GM12864 (cell line): ENCODE measurements around the gene RBBP9.
"Not testable (repeated sequence)": the region's sequence is repeated elsewhere in the genome, so short reads cannot be mapped to it uniquely, and the experiment has no call there.

Experiments used
- DNase-seq: peaks from one replicate; pipeline ENCODE4 v3.0.0-alpha.2; 2011; ENCODE audit warnings: low read depth
- H3K4me3 ChIP-seq: 2 replicates; pipeline ENCODE4 v1.5.1; 2011; ENCODE audit warnings: mild to moderate bottlenecking, low read depth, low read length, control low read depth
- TF ChIP-seq, protein P1 (sequence below): IDR thresholded peaks from 2 replicates; pipeline ENCODE4 v1.5.1; 2011; ENCODE audit warnings: low read depth, mild to moderate bottlenecking, moderate library complexity, low read length, control low read depth, inconsistent platforms; ENCODE audit errors: missing control alignments

RBBP9 gene

DNA sequence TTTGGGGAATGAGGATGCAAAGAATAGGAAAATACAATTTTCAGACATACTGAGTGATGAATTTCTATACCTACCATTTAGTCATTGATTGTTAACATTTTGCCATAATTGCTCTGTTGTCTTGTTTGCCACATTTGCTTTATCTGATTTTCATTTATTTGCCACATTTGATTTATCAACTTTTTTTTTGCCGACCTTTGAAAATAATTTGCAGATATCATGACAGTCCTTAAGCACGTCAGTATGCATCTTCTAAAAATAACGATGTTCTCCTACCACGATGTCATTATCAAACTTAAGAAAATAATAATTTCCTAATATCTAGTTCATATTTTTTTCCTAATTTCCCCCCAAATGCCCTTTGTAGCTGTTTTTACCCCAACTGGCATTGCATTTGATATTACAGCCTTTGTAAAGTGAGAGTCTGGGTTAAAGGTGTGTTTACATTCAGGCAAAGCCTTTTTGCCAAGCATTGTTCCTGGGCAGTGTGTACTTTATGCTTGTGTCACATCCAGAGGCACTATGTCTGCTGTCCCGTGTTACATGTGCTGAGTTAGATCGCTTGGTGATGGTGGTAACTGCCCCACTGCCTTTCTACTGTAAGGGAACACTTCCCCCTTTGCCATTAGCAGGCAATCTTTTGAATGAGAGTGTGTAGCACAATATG is 37.1 kb upstream of the RBBP9 start:
- no peak for DNase-seq
- H3K4me3 ChIP-seq = no peak overlapping the region
- TF ChIP-seq, protein P1, sequence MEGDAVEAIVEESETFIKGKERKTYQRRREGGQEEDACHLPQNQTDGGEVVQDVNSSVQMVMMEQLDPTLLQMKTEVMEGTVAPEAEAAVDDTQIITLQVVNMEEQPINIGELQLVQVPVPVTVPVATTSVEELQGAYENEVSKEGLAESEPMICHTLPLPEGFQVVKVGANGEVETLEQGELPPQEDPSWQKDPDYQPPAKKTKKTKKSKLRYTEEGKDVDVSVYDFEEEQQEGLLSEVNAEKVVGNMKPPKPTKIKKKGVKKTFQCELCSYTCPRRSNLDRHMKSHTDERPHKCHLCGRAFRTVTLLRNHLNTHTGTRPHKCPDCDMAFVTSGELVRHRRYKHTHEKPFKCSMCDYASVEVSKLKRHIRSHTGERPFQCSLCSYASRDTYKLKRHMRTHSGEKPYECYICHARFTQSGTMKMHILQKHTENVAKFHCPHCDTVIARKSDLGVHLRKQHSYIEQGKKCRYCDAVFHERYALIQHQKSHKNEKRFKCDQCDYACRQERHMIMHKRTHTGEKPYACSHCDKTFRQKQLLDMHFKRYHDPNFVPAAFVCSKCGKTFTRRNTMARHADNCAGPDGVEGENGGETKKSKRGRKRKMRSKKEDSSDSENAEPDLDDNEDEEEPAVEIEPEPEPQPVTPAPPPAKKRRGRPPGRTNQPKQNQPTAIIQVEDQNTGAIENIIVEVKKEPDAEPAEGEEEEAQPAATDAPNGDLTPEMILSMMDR = no peak

DNA sequence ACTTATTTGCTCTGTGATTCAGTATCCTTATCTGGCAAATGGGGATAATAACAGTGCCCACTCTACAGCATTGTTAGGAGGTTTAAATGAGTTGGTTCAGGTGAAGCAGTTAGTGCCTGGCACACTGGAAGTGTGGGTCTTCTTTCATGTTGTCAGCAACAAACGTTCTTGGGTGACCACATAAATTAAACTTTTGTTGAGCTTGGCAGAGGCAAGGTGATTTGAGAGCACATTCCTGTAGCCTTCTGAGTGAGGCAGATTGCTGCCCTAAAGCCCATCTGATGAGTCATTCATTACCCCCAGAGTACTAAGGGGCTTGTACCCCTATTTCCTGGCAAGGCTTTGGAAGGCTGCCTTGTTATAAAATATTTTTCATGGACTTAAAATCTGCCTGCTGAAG is 36.5 kb upstream of the RBBP9 start:
- TF ChIP-seq, protein P1 = no peak
- DNase-seq = no peak
- no peak overlapping the region for H3K4me3 ChIP-seq

DNA sequence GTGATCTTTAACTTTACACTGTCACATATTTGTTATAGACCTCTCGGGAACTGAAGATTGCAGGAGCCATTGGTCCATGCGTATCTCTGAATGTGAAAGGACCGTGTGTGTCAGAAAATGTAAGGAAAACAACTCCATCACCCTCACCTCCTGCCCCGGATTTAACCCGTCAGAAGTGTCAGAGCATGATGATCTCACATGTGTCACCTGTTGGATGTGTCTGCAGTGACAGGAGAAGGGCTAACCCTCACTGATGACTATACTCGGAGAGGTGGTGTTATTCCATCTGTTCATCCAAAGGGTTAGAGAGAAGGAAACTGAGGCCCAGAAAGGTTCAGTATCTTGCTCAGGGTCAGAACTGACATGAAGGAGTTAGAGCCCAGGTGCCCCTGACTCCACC is 35.6 kb upstream of the RBBP9 start:
- TF ChIP-seq, protein P1 = no peak
- no peak for DNase-seq
- no peak overlapping the region for H3K4me3 ChIP-seq

DNA sequence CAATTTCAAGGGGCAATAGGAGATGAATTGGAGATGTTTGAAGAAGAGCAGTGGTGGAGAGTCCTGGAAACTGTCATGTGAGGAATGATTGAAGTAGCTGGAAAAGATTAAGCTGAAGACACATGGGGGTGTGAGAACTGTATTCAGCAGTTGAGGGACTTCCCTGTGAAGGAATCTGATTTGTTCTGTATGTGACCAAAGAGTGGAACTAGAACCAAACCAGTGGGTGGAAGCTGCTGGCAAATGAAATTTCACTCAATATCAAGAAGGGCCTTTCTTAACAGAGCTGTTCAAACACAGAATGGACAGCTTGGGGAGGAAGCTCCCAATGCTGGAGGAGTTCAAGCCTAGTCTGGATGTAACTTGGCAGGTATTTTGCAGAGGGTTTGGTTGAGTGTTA is 32.0 kb upstream of the RBBP9 start:
- DNase-seq = no peak
- TF ChIP-seq, protein P1 = no peak
- H3K4me3 ChIP-seq = no peak overlapping the region

DNA sequence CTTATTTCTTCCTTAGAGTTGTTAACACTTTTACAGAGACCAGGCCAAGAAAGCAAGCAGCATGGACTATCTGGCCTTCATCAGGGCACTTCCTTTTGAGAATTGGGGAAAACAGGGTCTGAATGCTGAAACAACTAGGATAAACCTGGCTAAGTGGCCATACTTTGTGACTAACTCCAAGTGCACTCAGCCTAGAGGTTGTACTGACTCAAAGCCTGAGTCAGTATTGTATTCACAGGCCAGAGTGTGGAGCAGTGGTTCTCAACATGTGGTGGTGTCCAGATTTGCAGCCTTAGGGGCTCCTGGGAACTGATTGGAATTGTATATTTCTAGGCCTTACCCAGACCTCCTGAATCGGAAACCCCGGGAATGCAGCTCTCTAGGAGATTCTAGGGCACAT is 30.8 kb upstream of the RBBP9 start:
- no peak overlapping the region for H3K4me3 ChIP-seq
- TF ChIP-seq, protein P1 = no peak
- no peak for DNase-seq

DNA sequence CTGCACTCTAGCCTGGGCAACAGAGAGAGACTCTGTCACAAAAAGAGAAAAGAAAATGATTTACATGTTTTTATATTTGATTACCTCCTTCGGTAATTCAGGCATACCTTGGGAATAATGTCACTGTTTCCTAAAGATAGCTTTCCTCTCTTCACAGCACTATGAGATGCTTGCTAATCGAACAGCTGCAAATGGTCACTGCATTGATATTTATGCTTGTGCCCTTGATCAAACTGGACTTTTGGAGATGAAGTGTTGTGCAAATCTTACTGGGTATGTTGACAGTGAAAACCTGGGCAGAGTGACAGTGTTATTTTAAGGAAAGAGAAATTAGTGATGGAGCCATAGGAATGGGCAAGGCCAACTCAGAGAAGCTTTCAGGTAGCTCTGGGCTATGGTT is 30.3 kb upstream of the RBBP9 start:
- no peak for DNase-seq
- H3K4me3 ChIP-seq = no peak overlapping the region
- TF ChIP-seq, protein P1 = no peak

DNA sequence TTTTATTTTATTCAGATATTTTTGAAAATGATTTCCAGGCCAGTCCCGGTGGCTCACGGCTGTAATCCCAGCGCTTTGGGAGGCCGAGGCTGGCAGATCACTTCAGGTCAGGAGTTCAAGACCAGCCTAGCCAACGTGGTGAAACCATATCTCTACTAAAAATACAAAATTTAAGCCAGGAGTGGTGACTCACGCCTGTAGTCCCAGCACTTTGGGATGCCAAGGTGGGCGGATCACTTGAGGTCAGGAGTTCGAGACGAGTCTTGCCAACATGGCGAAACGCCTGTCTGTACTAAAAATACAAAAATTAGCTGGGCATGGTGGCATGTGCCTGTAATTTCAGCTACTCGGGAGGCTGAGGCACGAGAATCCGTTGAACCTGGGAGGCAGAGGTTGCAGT is 29.7 kb upstream of the RBBP9 start:
- not testable (repeated sequence) for DNase-seq

DNA sequence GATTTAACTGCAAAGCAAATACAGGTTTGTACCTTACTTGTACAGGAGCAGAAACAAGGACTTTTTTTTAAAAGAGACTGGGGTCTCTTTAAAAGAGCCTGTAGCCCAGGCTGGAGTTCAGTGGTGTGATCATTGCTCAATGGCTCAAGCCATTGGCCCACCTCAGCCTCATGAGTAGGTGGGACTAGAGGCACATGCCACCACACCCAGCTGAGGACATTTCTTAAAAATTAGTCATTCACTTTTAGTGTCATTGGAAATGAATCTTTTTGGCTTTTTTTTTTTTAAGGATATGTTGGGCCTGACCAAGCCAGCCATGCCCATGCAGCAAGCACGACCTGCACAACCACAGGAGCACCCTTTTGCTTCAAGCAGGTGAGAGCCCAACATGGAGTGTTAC is 27.6 kb upstream of the RBBP9 start:
- no peak for DNase-seq
- no peak overlapping the region for H3K4me3 ChIP-seq
- TF ChIP-seq, protein P1 = no peak

More for the DNA sequence above, 29.7 kb upstream of the RBBP9 start:
- not testable (repeated sequence) for H3K4me3 ChIP-seq
